Keratinocyte (primary cell): ENCODE measurements around the gene DLG4. TPM values are rescaled to one million over a fixed set of nuclear protein-coding genes. Genes with fewer than 3 reads are reported as not detected.

Experiments used
- DNase-seq: peaks from one replicate; pipeline ENCODE4 v3.0.0-alpha.2; 2011; ENCODE audit warnings: low read depth, missing footprints, low spot score
- FAIRE-seq: peaks from 2 replicates; lab custom pipeline; 2011; peaks lifted over from hg19 to GRCh38; lab: Jason Lieb, UNC
- H2AFZ ChIP-seq: 2 replicates; pipeline ENCODE4 v1.6.0; 2012; ENCODE audit warnings: low read length, control low read depth, inconsistent platforms; ENCODE audit not compliant: control insufficient read depth
- H3K27ac ChIP-seq: 2 replicates; pipeline ENCODE4 v1.5.1; 2011; ENCODE audit warnings: low read length; ENCODE audit not compliant: control insufficient read depth, insufficient read depth
- H3K27me3 ChIP-seq: 3 replicates; pipeline ENCODE4 v1.6.0; 2011; ENCODE audit warnings: low read length; ENCODE audit not compliant: control insufficient read depth, insufficient read depth; ENCODE audit errors: extremely low read depth
- H3K36me3 ChIP-seq, 2 experiments: 2 replicates in 1 of 2; 3 replicates in 1 of 2; pipeline ENCODE4 v1.5.1; 2011; ENCODE audit warnings: low read length in 2 of 2, mild to moderate bottlenecking in 1 of 2; ENCODE audit not compliant: control insufficient read depth in 2 of 2, insufficient read depth in 2 of 2; ENCODE audit errors: extremely low read depth in 1 of 2
- H3K4me1 ChIP-seq: 3 replicates; pipeline ENCODE4 v1.5.1; 2011; ENCODE audit warnings: low read length; ENCODE audit not compliant: control insufficient read depth, insufficient read depth; ENCODE audit errors: extremely low read depth
- H3K4me2 ChIP-seq: 3 replicates; pipeline ENCODE4 v1.6.0; 2011; ENCODE audit warnings: low read depth, low read length; ENCODE audit not compliant: control insufficient read depth, insufficient read depth; ENCODE audit errors: extremely low read depth
- H3K4me3 ChIP-seq, 3 experiments: fragments of 200-600 bp in 1 of 3; sonication (generic) in 1 of 3; 2 replicates in 2 of 3; 3 replicates in 1 of 3; pipeline ENCODE4 v1.5.1; 2011 to 2016; ENCODE audit warnings: low read length in 3 of 3, mild to moderate bottlenecking in 3 of 3, control low read depth in 2 of 3, inconsistent platforms in 1 of 3, low read depth in 1 of 3, mixed read lengths in 1 of 3, mixed run types in 1 of 3, moderate library complexity in 1 of 3; ENCODE audit not compliant: control insufficient read depth in 2 of 3, insufficient read depth in 2 of 3; ENCODE audit errors: extremely low read depth in 1 of 3
- H3K79me2 ChIP-seq: 2 replicates; pipeline ENCODE4 v1.6.0; 2012; ENCODE audit warnings: low read length; ENCODE audit not compliant: control insufficient read depth, insufficient read depth
- H3K9ac ChIP-seq: 3 replicates; pipeline ENCODE4 v1.6.0; 2011; ENCODE audit warnings: low read length; ENCODE audit not compliant: control insufficient read depth, insufficient read depth; ENCODE audit errors: extremely low read depth
- H3K9me1 ChIP-seq: 3 replicates; pipeline ENCODE4 v1.6.0; 2011; ENCODE audit warnings: low read length; ENCODE audit not compliant: control insufficient read depth, insufficient read depth; ENCODE audit errors: extremely low read depth
- H3K9me3 ChIP-seq: 2 replicates; pipeline ENCODE4 v1.5.1; 2012; ENCODE audit warnings: low read depth, low read length; ENCODE audit not compliant: control insufficient read depth
- H4K20me1 ChIP-seq: 3 replicates; pipeline ENCODE4 v1.6.0; 2011; ENCODE audit warnings: low read length; ENCODE audit not compliant: control insufficient read depth, insufficient read depth; ENCODE audit errors: extremely low read depth
- CTCF ChIP-seq, 3 experiments: IDR thresholded peaks in 1 of 3; conservative IDR thresholded peaks in 1 of 3; optimal IDR thresholded peaks in 1 of 3; 2 replicates in 2 of 3; 3 replicates in 1 of 3; pipeline versions ENCODE3 to v1.5.1; 2011; ENCODE audit warnings: low read length in 3 of 3, mild to moderate bottlenecking in 3 of 3, moderate library complexity in 2 of 3, control low read depth in 1 of 3, inconsistent platforms in 1 of 3; ENCODE audit not compliant: insufficient read depth in 2 of 3; ENCODE audit errors: extremely low read depth in 1 of 3
- EZH2 ChIP-seq: IDR thresholded peaks from one replicate; pipeline ENCODE4 v1.6.1; 2012; ENCODE audit warnings: inconsistent platforms, mild to moderate bottlenecking, low read length, moderate library complexity
- dilution Hi-C: fragments of 300-500 bp; cut with MboI; formaldehyde crosslinking; loops from one replicate; pipeline ENCODE4 v1.7.0; 2020; ENCODE audit warnings: low sequenced_read_pairs; ENCODE audit not compliant: extremely low pct_ligation_motif_present
- polyA plus RNA-seq, 5 experiments: library from polyadenylated mRNA; depleted of rRNA in 3 of 5; stranded (reverse) in 3 of 5; stranded (forward) in 1 of 5; unstranded in 1 of 5; fragments of >200 nt; gene quantifications; 1 replicate in 1 of 5; 2 replicates in 3 of 5; 3 replicates in 1 of 5; pipeline versions ENCODE4 v1.2.1 to v1.2.3, GENCODE V29; 2011 to 2012; ENCODE audit warnings: missing spikeins in 2 of 5, low read depth in 1 of 5, low replicate concordance in 1 of 5

Gene DLG4
- polyA plus RNA-seq, 1 donor (not counting 4 experiments of a cell fraction or from before 2014, with no cell fraction given) = 4.5 TPM

GRCh38 chr17:7208027-7208571 is 11.5 kb downstream of the DLG4 start:
- no peak for DNase-seq
- Histone ChIP-seq H3K27me3 (peaks cover 10% of the 10 kb centered on the region), H2AFZ (no peak overlapping the region), H3K9ac (no peak overlapping the region), H3K79me2 (no peaks in the 10 kb centered on the region), H3K9me3 (no peaks in the 10 kb centered on the region), H3K9me1 (no peaks in the 10 kb centered on the region), H4K20me1 (no peaks in the 10 kb centered on the region), H3K36me3 (no peaks in the 10 kb centered on the region), H3K4me1 (peaks cover 5% of the 10 kb centered on the region), H3K4me3 (no peak overlapping the region), H3K27ac (no peak overlapping the region), H3K4me2 (no peak overlapping the region)
- dilution Hi-C loops = no loop called here
- TF ChIP-seq CTCF (optimal IDR thresholded peaks at IDR 0.05 in 1 of 3, IDR thresholded peaks at IDR 0.05 in 1 of 3, conservative IDR thresholded peaks at IDR 0.05 in 1 of 3; ENCODE audit: extremely low read depth in 1 of 3, insufficient read depth in 2 of 3, low read length in 3 of 3) (no peak), EZH2 (no peak)
- FAIRE-seq = no peak

GRCh38 chr17:7207120-7208001 is 12.3 kb downstream of the DLG4 start:
- TF ChIP-seq CTCF (optimal IDR thresholded peaks at IDR 0.05 in 1 of 3, IDR thresholded peaks at IDR 0.05 in 1 of 3, conservative IDR thresholded peaks at IDR 0.05 in 1 of 3; ENCODE audit: extremely low read depth in 1 of 3, insufficient read depth in 2 of 3, low read length in 3 of 3) (no peak), EZH2 (no peak)

More at GRCh38 chr17:7207120-7208001, 12.3 kb downstream of the DLG4 start:
- Histone ChIP-seq H3K4me2 (no peak overlapping the region), H3K36me3 (no peaks in the 10 kb centered on the region), H3K27ac (no peak overlapping the region), H3K9me1 (no peaks in the 10 kb centered on the region), H3K9ac (no peak overlapping the region), H3K4me3 (no peak overlapping the region), H3K9me3 (no peaks in the 10 kb centered on the region), H2AFZ (no peak overlapping the region), H3K27me3 (peaks cover 10% of the 10 kb centered on the region), H4K20me1 (no peaks in the 10 kb centered on the region), H3K79me2 (no peaks in the 10 kb centered on the region), H3K4me1 (peaks cover 5% of the 10 kb centered on the region)
- FAIRE-seq (no peak), DNase-seq (no peak)
- dilution Hi-C loops = no loop called here
